HEK293 (cell line): ENCODE data around the gene TEX12.

Source experiments
- CTCF ChIP-seq: fragments of 450-650 bp; formaldehyde crosslinking; IDR thresholded peaks from 2 replicates; pipeline ENCODE4 v1.5.1; 2016; ENCODE audit warnings: missing biosample characterization, missing genetic modification characterization
- MYNN ChIP-seq: fragments of 450-650 bp; formaldehyde crosslinking; IDR thresholded peaks from 2 replicates; pipeline ENCODE4 v1.5.1; 2016; ENCODE audit warnings: missing biosample characterization, missing genetic modification characterization, borderline replicate concordance
- SP7 ChIP-seq: fragments of 450-650 bp; formaldehyde crosslinking; IDR thresholded peaks from 2 replicates; pipeline ENCODE4 v1.5.1; 2016; ENCODE audit warnings: missing biosample characterization, missing genetic modification characterization
- ZNF174 ChIP-seq: fragments of 450-650 bp; formaldehyde crosslinking; IDR thresholded peaks from 2 replicates; pipeline ENCODE4 v1.5.0; 2017; ENCODE audit warnings: missing biosample characterization, mild to moderate bottlenecking, missing genetic modification characterization
- ZNF266 ChIP-seq: fragments of 450-650 bp; formaldehyde crosslinking; IDR thresholded peaks from 2 replicates; pipeline ENCODE4 v1.5.1; 2016; ENCODE audit warnings: missing biosample characterization, missing genetic modification characterization, low read depth
- ZNF362 ChIP-seq: fragments of 450-650 bp; formaldehyde crosslinking; IDR thresholded peaks from 2 replicates; pipeline ENCODE4 v1.5.1; 2016; ENCODE audit warnings: missing biosample characterization, missing genetic modification characterization
- ZNF488 ChIP-seq: fragments of 450-650 bp; formaldehyde crosslinking; IDR thresholded peaks from 2 replicates; pipeline ENCODE4 v1.5.1; 2016; ENCODE audit warnings: missing biosample characterization, missing genetic modification characterization

GRCh38 chr11:112167145-112167544, at the start of gene TEX12:
- no peak for TF ChIP-seq MYNN (tag by site-specific recombination)
- no peak for TF ChIP-seq CTCF (tag by site-specific recombination)
- no peak for TF ChIP-seq SP7
- TF ChIP-seq ZNF362 (tag by site-specific recombination): no peak
- TF ChIP-seq ZNF174 (tag by site-specific recombination): no peak
- no peak for TF ChIP-seq ZNF266 (tag by site-specific recombination)
- no peak for TF ChIP-seq ZNF488
